Keratinocyte (primary cell): ENCODE measurements around the gene PRR14L.

Experiments
- CTCF ChIP-seq, 3 experiments: IDR thresholded peaks in 1 of 3; conservative IDR thresholded peaks in 1 of 3; optimal IDR thresholded peaks in 1 of 3; 2 replicates in 2 of 3; 3 replicates in 1 of 3; pipeline versions ENCODE3 to v1.5.1; 2011; ENCODE audit warnings: low read length in 3 of 3, mild to moderate bottlenecking in 3 of 3, moderate library complexity in 2 of 3, control low read depth in 1 of 3, inconsistent platforms in 1 of 3; ENCODE audit not compliant: insufficient read depth in 2 of 3; ENCODE audit errors: extremely low read depth in 1 of 3
- EZH2 ChIP-seq: IDR thresholded peaks from one replicate; pipeline ENCODE4 v1.6.1; 2012; ENCODE audit warnings: inconsistent platforms, mild to moderate bottlenecking, low read length, moderate library complexity

GRCh38 chr22:31752096-31752847 lies 2.3 kb upstream of the PRR14L start:
- no peak for TF ChIP-seq CTCF (optimal IDR thresholded peaks at IDR 0.05 in 1 of 3, IDR thresholded peaks at IDR 0.05 in 1 of 3, conservative IDR thresholded peaks at IDR 0.05 in 1 of 3; ENCODE audit: extremely low read depth in 1 of 3, insufficient read depth in 2 of 3, low read length in 3 of 3)
- TF ChIP-seq EZH2, result no peak
